Endothelial cell of umbilical vein (primary cell): ENCODE results near the gene ETNK1.

Experiments used
- CTCF ChIP-seq, 2 donors: IDR thresholded peaks; 1 replicate in 1 of 2; 2 replicates in 1 of 2; pipeline ENCODE4 v1.5.1; 2011; ENCODE audit warnings: low read length in 2 of 2, mild to moderate bottlenecking in 2 of 2, moderate library complexity in 2 of 2, control low read depth in 1 of 2, inconsistent platforms in 1 of 2, low read depth in 1 of 2; ENCODE audit not compliant: insufficient read depth in 1 of 2; ENCODE audit errors: extremely low read depth in 1 of 2
- EZH2 ChIP-seq: IDR thresholded peaks from 2 replicates; pipeline ENCODE4 v1.6.1; 2012; ENCODE audit warnings: borderline replicate concordance, low read depth, mild to moderate bottlenecking, moderate library complexity, low read length, inconsistent platforms; ENCODE audit not compliant: severe bottlenecking
- FOS ChIP-seq: IDR thresholded peaks from 2 replicates; pipeline ENCODE4 v1.6.1; 2011; ENCODE audit warnings: mild to moderate bottlenecking, low read length, moderate library complexity, borderline replicate concordance; ENCODE audit not compliant: insufficient read depth
- GATA2 ChIP-seq: IDR thresholded peaks from 2 replicates; pipeline ENCODE4 v1.7.0; 2011; ENCODE audit warnings: low read depth, mild to moderate bottlenecking, moderate library complexity, mixed read lengths, low read length; ENCODE audit not compliant: insufficient read length, insufficient read depth
- JUN ChIP-seq: IDR thresholded peaks from 2 replicates; pipeline ENCODE4 v1.6.1; 2011; ENCODE audit warnings: borderline replicate concordance, low read depth; ENCODE audit not compliant: insufficient read length, insufficient read depth
- MAX ChIP-seq: IDR thresholded peaks from 2 replicates; pipeline ENCODE4 v1.6.1; 2011; ENCODE audit not compliant: insufficient read depth, insufficient read length
- MYC ChIP-seq: IDR thresholded peaks from one replicate; pipeline ENCODE4 v1.6.1; 2011; ENCODE audit warnings: mild to moderate bottlenecking, low read depth, low read length
- POLR2A ChIP-seq: IDR thresholded peaks from 2 replicates; pipeline ENCODE4 v1.6.1; 2012; ENCODE audit warnings: low read depth, mild to moderate bottlenecking, control low read depth, low read length
- POLR2AphosphoS5 ChIP-seq: IDR thresholded peaks from 2 replicates; pipeline ENCODE4 v1.6.1; 2012; ENCODE audit warnings: low read depth, mild to moderate bottlenecking, control low read depth, low read length, moderate library complexity; ENCODE audit not compliant: insufficient read depth

- TF ChIP-seq CTCF (IDR thresholded peaks at IDR 0.05; ENCODE audit: extremely low read depth in 1 of 2, insufficient read depth in 1 of 2, low read depth in 1 of 2, low read length in 2 of 2), result no peak
- no peak for TF ChIP-seq POLR2A
- TF ChIP-seq POLR2AphosphoS5, result no peak
- no peak for TF ChIP-seq EZH2
- TF ChIP-seq JUN, result no peak
- TF ChIP-seq MAX, result no peak
- TF ChIP-seq MYC, result no peak
- TF ChIP-seq GATA2, result no peak
- no peak for TF ChIP-seq FOS
Measured at GRCh38 chr12:22598141-22598762, 26.7 kb upstream of the ETNK1 start.
